GM23248 (cell line): ENCODE measurements around the gene SCYGR1. TPM values are rescaled to one million over a fixed set of nuclear protein-coding genes. Genes with fewer than 3 reads are reported as not detected.
A peak's percentile ranks its signal among the peaks of the same experiment; 100 is the strongest.

Experiments used
- DNase-seq: peaks from one replicate; pipeline ENCODE4 v3.0.0-alpha.2; 2015
- H2AFZ ChIP-seq: fragments of 200-600 bp; sonication (generic); 2 replicates; pipeline ENCODE4 v1.6.1; 2016; ENCODE audit warnings: antibody characterized with exemption
- H3F3A ChIP-seq: fragments of 200-600 bp; sonication (generic); 2 replicates; pipeline ENCODE4 v1.6.1; 2016; ENCODE audit warnings: mild to moderate bottlenecking, antibody characterized with exemption, mixed run types; ENCODE audit not compliant: insufficient read depth
- H3K27ac ChIP-seq: fragments of 200-600 bp; sonication (generic); 2 replicates; pipeline ENCODE4 v1.5.1; 2016; ENCODE audit warnings: mild to moderate bottlenecking
- H3K27me3 ChIP-seq: fragments of 200-600 bp; sonication (generic); replicated peaks from 2 replicates; pipeline ENCODE4 v1.6.1; 2016; ENCODE audit warnings: mild to moderate bottlenecking; ENCODE audit not compliant: insufficient read depth
- H3K36me3 ChIP-seq: fragments of 200-600 bp; sonication (generic); 2 replicates; pipeline ENCODE4 v1.6.1; 2016; ENCODE audit warnings: low read depth, mild to moderate bottlenecking
- H3K4me1 ChIP-seq: fragments of 200-600 bp; sonication (generic); 2 replicates; pipeline ENCODE4 v1.6.1; 2016; ENCODE audit warnings: mild to moderate bottlenecking; ENCODE audit not compliant: insufficient read depth
- H3K4me2 ChIP-seq: fragments of 200-600 bp; sonication (generic); one replicate; pipeline ENCODE4 v1.6.1; 2016; ENCODE audit warnings: mild to moderate bottlenecking; ENCODE audit not compliant: unreplicated experiment
- H3K4me3 ChIP-seq: fragments of 200-600 bp; sonication (generic); 2 replicates; pipeline ENCODE4 v1.5.1; 2016; ENCODE audit warnings: mild to moderate bottlenecking
- H3K79me2 ChIP-seq: fragments of 200-600 bp; sonication (generic); 2 replicates; pipeline ENCODE4 v1.6.1; 2016; ENCODE audit warnings: mild to moderate bottlenecking; ENCODE audit not compliant: insufficient read depth
- H3K9ac ChIP-seq: fragments of 200-600 bp; sonication (generic); 2 replicates; pipeline ENCODE4 v1.6.1; 2016; ENCODE audit warnings: mild to moderate bottlenecking
- H3K9me2 ChIP-seq: fragments of 200-600 bp; sonication (generic); 2 replicates; pipeline ENCODE4 v1.6.1; 2016; ENCODE audit warnings: mixed run types, mild to moderate bottlenecking, moderate library complexity; ENCODE audit not compliant: insufficient read depth
- H3K9me3 ChIP-seq: fragments of 200-600 bp; sonication (generic); one replicate; pipeline ENCODE4 v1.6.1; 2017; ENCODE audit warnings: low read depth
- H4K20me1 ChIP-seq: fragments of 200-600 bp; sonication (generic); 2 replicates; pipeline ENCODE4 v1.6.0; 2016; ENCODE audit not compliant: insufficient read depth
- EZH2 ChIP-seq: fragments of 200-600 bp; sonication (generic); IDR thresholded peaks from 2 replicates; pipeline ENCODE4 v1.6.1; 2018; ENCODE audit warnings: antibody characterized with exemption, mild to moderate bottlenecking; ENCODE audit not compliant: insufficient read depth, poor library complexity, severe bottlenecking
- EZH2phosphoT487 ChIP-seq: fragments of 200-600 bp; sonication (generic); IDR thresholded peaks from 2 replicates; pipeline ENCODE4 v1.6.1; 2018; ENCODE audit warnings: antibody characterized with exemption, moderate library complexity, mild to moderate bottlenecking, low read depth; ENCODE audit not compliant: insufficient read depth
- WGBS, 2 experiments: methylation state at CpG; one replicate each; pipeline ENCODE4 v1.1.6; 2015 to 2017; ENCODE audit warnings: low lambda C conversion rate in 2 of 2, low coverage in 1 of 2; ENCODE audit errors: missing lambda C conversion rate in 2 of 2; 5-methylcytosine and 5-hydroxymethylcytosine counted together
- in situ Hi-C: fragments of 300-500 bp; cut with MboI; formaldehyde crosslinking; loops from 2 replicates; pipeline ENCODE4 v1.15.0; 2020
- polyA plus RNA-seq: library from polyadenylated mRNA; unstranded; fragments of >200 nt; fragmentation: Nextera tagmentation; extraction: Ambion mirVana; gene quantifications from 2 replicates; pipeline ENCODE4 v1.2.1, GENCODE V29; 2016
- total RNA-seq: library from RNA; depleted of rRNA; stranded (reverse); fragments of >200 nt; shearing (Covaris generic); gene quantifications from 2 replicates; pipeline ENCODE4 v1.2.3, GENCODE V29; 2014

Gene SCYGR1
- total and polyA plus RNA-seq, 2 experiments from 2014 or later = not detected

GRCh38 chr2:227379095-227379494, 8.7 kb downstream of the SCYGR1 start, which contains the start of gene TM4SF20:
Gene TM4SF20 (minus strand): TSS chr2:227379306. CDS start chr2:227379268, 38 bp downstream.
- Histone ChIP-seq H3K9me2 (no peaks in the 10 kb centered on the region), H4K20me1 (no peaks in the 10 kb centered on the region), H3K4me3 (no peak within 1 kb of the TSS), H3K27me3 (no peaks in the 10 kb centered on the region), H3K4me1 (peaks cover 67% of the 10 kb centered on the region), H3K9ac (peak within 1 kb of the TSS; percentile 52), H3K36me3 (no peaks in the 10 kb centered on the region), H3K4me2 (peak within 1 kb of the TSS; percentile 46), H3K27ac (peak within 1 kb of the TSS; percentile 87), H2AFZ (0 out of 2 replicates have a peak within 1 kb of the TSS, but pooled peaks have one; percentile 13), H3K79me2 (no peaks in the 10 kb centered on the region), H3F3A (peaks cover 56% of the 10 kb centered on the region), H3K9me3 (no peaks in the 10 kb centered on the region)
- TF ChIP-seq EZH2 (no peak), EZH2phosphoT487 (no peak)
- WGBS, 2 experiments = 81% methylated on average over 4 of the region's 4 CpGs
- no peak for DNase-seq
- in situ Hi-C loops = no loop called here

- H3F3A ChIP-seq = peaks cover 62% of the 10 kb centered on the region
- 5 to 6% methylated on average over 4 of the region's 4 CpGs for WGBS, 2 experiments
- DNase-seq = peak; percentile 91
- H3K9me3 ChIP-seq = no peaks in the 10 kb centered on the region
- peaks cover 62% of the 10 kb centered on the region for H3K4me1 ChIP-seq
- H3K9ac ChIP-seq = peak overlapping the region; percentile 52
- peak overlapping the region; percentile 46 for H3K4me2 ChIP-seq
- TF ChIP-seq EZH2 (no peak), EZH2phosphoT487 (0 out of 2 replicates have a peak, but pooled peaks have one; percentile 14)
- in situ Hi-C loops = no loop called here
- H3K36me3 ChIP-seq = no peaks in the 10 kb centered on the region
- H3K27me3 ChIP-seq = no peaks in the 10 kb centered on the region
- H2AFZ ChIP-seq = 0 out of 2 replicates have a peak overlapping the region, but pooled peaks have one; percentile 13
- peak overlapping the region; percentile 87 for H3K27ac ChIP-seq
- no peak overlapping the region for H3K4me3 ChIP-seq
- no peaks in the 10 kb centered on the region for H3K79me2 ChIP-seq
- no peaks in the 10 kb centered on the region for H3K9me2 ChIP-seq
- no peaks in the 10 kb centered on the region for H4K20me1 ChIP-seq
Measured at GRCh38 chr2:227378371-227378782, 9.4 kb downstream of the SCYGR1 start.

- Histone ChIP-seq H3K4me2 (peak overlapping the region; percentile 46), H3K9me2 (no peaks in the 10 kb centered on the region), H3K4me3 (no peak overlapping the region), H3K79me2 (no peaks in the 10 kb centered on the region), H3F3A (peaks cover 67% of the 10 kb centered on the region), H3K27me3 (no peaks in the 10 kb centered on the region), H3K9ac (peak overlapping the region; percentile 52), H3K36me3 (no peaks in the 10 kb centered on the region), H3K9me3 (no peaks in the 10 kb centered on the region), H3K4me1 (peaks cover 61% of the 10 kb centered on the region), H2AFZ (peak overlapping the region; percentile 13; the same call in 1 of the 2 replicates), H4K20me1 (no peaks in the 10 kb centered on the region), H3K27ac (peak overlapping the region; percentile 87)
- in situ Hi-C loops = no loop called here
- 41 to 44% methylated on average over 8 of the region's 8 CpGs for WGBS, 2 experiments
- DNase-seq = peak; percentile 44
- no peak for TF ChIP-seq EZH2
- TF ChIP-seq EZH2phosphoT487 = no peak
Measured at GRCh38 chr2:227377467-227378351, 10.0 kb downstream of the SCYGR1 start.

- WGBS, 2 experiments = 64 to 67% methylated on average over 9 of the region's 9 CpGs
- H3K27me3 ChIP-seq = no peaks in the 10 kb centered on the region
- peak overlapping the region; percentile 52 for H3K9ac ChIP-seq
- no peak for TF ChIP-seq EZH2
- TF ChIP-seq EZH2phosphoT487 = no peak
- no peak overlapping the region for H3K4me3 ChIP-seq
- in situ Hi-C loops = no loop called here
- peak overlapping the region; percentile 87 for H3K27ac ChIP-seq
- DNase-seq = peak; percentile 70
- H3F3A ChIP-seq = peaks cover 71% of the 10 kb centered on the region
- H3K36me3 ChIP-seq = no peaks in the 10 kb centered on the region
- peak overlapping the region; percentile 46 for H3K4me2 ChIP-seq
- peak overlapping the region; percentile 13; the same call in 1 of the 2 replicates for H2AFZ ChIP-seq
- no peaks in the 10 kb centered on the region for H3K9me3 ChIP-seq
- H3K4me1 ChIP-seq = peaks cover 61% of the 10 kb centered on the region
- H3K79me2 ChIP-seq = no peaks in the 10 kb centered on the region
- no peaks in the 10 kb centered on the region for H4K20me1 ChIP-seq
- no peaks in the 10 kb centered on the region for H3K9me2 ChIP-seq
Measured at GRCh38 chr2:227376656-227377396, 10.9 kb downstream of the SCYGR1 start.
